ENCODE results near the gene RAD51C.

DNA sequence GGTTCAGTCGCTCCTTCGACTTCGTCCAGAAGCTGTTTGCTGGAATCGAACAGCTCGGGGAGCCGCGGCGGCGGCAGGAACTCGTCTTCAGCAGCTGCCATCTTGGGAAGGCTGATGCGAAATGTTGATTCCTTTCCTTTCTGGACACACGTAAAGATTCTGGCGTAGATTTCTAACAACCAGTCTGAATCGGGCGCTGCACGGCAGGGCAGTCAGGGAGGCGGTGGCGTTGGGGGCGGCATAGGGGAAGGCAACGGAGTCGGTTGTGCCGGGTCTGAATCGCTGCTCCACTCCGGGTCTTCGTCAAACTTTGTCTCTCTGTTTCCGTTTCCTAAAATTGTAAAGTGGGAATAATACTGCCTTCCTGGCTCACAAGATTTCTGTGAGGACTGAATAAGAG is 30.9 kb upstream of the RAD51C start:
- TF ChIP-seq, protein P1, sequence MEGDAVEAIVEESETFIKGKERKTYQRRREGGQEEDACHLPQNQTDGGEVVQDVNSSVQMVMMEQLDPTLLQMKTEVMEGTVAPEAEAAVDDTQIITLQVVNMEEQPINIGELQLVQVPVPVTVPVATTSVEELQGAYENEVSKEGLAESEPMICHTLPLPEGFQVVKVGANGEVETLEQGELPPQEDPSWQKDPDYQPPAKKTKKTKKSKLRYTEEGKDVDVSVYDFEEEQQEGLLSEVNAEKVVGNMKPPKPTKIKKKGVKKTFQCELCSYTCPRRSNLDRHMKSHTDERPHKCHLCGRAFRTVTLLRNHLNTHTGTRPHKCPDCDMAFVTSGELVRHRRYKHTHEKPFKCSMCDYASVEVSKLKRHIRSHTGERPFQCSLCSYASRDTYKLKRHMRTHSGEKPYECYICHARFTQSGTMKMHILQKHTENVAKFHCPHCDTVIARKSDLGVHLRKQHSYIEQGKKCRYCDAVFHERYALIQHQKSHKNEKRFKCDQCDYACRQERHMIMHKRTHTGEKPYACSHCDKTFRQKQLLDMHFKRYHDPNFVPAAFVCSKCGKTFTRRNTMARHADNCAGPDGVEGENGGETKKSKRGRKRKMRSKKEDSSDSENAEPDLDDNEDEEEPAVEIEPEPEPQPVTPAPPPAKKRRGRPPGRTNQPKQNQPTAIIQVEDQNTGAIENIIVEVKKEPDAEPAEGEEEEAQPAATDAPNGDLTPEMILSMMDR (conservative IDR thresholded peaks at IDR 0.05 in 1 of 2, IDR thresholded peaks at IDR 0.05 in 1 of 2; ENCODE audit: low read depth in 1 of 2, low read length in 2 of 2) = no peak
- TF ChIP-seq EZH2 (IDR thresholded peaks at IDR 0.05; ENCODE audit: low read length, missing control alignments) = no peak
